GM12872 (cell line): ENCODE results near the gene NTM.

Source experiments
- CTCF ChIP-seq: IDR thresholded peaks from 3 replicates; pipeline ENCODE4 v1.5.1; 2011; ENCODE audit warnings: low read depth, mild to moderate bottlenecking, low read length, moderate library complexity; ENCODE audit not compliant: insufficient read depth

Gene NTM

GRCh38 chr11:131923309-131923708, 552.9 kb downstream of the NTM start:
- TF ChIP-seq CTCF = no peak

DNA sequence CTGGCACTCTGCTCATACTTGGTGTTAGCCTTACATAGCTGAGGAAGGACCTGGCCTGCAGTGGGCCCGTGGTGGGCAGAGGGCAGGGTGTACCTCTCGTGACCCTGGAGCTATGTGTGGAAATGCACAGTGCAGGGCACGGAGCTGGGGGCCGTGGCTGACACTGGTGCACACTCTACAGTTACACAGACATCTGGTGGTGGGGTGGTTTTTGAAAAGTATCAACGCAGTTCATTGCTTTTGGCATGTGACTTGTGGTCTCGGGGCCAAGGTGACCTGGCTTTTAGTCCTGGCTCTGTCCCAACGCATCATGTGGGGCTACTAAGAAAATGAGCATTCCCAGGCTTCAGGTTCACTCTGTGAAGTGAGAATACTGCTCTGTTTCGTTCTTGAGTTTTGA, 553.6 kb downstream of the NTM start:
- no peak for TF ChIP-seq CTCF

GRCh38 chr11:131924457-131925201, 554.2 kb downstream of the NTM start:
- TF ChIP-seq CTCF = no peak

DNA sequence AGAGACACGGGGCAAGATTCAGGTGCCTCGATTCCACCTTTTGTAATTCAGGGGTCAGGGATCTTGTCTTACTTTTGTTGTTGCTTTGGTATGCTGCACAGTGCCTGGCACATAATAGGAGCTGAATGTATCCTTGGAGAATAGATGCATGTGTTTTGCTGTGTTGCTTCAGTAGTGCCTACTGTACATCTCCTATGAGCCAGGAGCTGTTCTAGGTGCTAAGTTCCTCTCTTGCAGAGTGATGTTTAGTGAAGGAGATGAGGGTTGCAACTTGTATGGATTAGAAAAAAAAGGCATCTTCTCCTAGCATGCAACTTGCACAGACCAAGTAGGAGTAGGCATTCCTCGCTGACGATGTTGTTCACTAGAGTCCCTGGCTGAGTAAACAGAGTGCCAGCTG, 555.4 kb downstream of the NTM start:
- TF ChIP-seq CTCF = no peak

GRCh38 chr11:131928992-131929391, 558.6 kb downstream of the NTM start:
- no peak for TF ChIP-seq CTCF

- TF ChIP-seq CTCF = no peak
Observed at GRCh38 chr11:131932584-131933325, 562.3 kb downstream of the NTM start.

GRCh38 chr11:131934006-131934405, 563.6 kb downstream of the NTM start:
- no peak for TF ChIP-seq CTCF
